Left ventricle myocardium inferior (tissue), 1 donor: ENCODE data around the gene GSG1L. TPM values are rescaled to one million over a fixed set of nuclear protein-coding genes. Genes with fewer than 3 reads are reported as not detected.

ENCODE experiments used
- DNase-seq: peaks from one replicate; pipeline ENCODE4 v3.0.0-alpha.2; 2020
- H3K27ac ChIP-seq: fragments of 200-600 bp; replicated peaks from 2 replicates; pipeline ENCODE4 v1.8.0; 2021
- H3K27me3 ChIP-seq: fragments of 200-600 bp; 2 replicates; pipeline ENCODE4 v1.8.0; 2021; ENCODE audit warnings: low read depth
- H3K36me3 ChIP-seq: fragments of 200-600 bp; 2 replicates; pipeline ENCODE4 v1.8.0; 2021
- H3K4me1 ChIP-seq: fragments of 200-600 bp; 2 replicates; pipeline ENCODE4 v1.8.0; 2021
- H3K4me3 ChIP-seq: fragments of 200-600 bp; 2 replicates; pipeline ENCODE4 v1.8.0; 2021; ENCODE audit warnings: mild to moderate bottlenecking, moderate library complexity
- H3K9me3 ChIP-seq: fragments of 200-600 bp; replicated peaks from 2 replicates; pipeline ENCODE4 v1.8.0; 2021
- intact Hi-C: fragments of 100-400 bp; cut with micrococcal nuclease; formaldehyde crosslinking; loops from one replicate; pipeline ENCODE4 v1.11.0; 2022
- total RNA-seq: library from RNA; stranded (reverse); fragmentation: NEBNext Ultra II Directional; extraction: Animal tissue kit (Norgen Biotek cat#: 25700); gene quantifications from one replicate; pipeline ENCODE4 v1.2.1, GENCODE V29; 2021
- TF ChIP-seq, protein P1 (sequence below): fragments of 200-600 bp; IDR thresholded peaks from 2 replicates; pipeline ENCODE4 v1.8.0; 2021; ENCODE audit warnings: antibody characterized with exemption, mild to moderate bottlenecking, borderline replicate concordance
- donor health status: DM: no; HTN: yes; CAD: no; lungs with severe emphysema.

GSG1L gene
- total RNA-seq, 1 donor from 2014 or later, result 3.4 TPM

DNA sequence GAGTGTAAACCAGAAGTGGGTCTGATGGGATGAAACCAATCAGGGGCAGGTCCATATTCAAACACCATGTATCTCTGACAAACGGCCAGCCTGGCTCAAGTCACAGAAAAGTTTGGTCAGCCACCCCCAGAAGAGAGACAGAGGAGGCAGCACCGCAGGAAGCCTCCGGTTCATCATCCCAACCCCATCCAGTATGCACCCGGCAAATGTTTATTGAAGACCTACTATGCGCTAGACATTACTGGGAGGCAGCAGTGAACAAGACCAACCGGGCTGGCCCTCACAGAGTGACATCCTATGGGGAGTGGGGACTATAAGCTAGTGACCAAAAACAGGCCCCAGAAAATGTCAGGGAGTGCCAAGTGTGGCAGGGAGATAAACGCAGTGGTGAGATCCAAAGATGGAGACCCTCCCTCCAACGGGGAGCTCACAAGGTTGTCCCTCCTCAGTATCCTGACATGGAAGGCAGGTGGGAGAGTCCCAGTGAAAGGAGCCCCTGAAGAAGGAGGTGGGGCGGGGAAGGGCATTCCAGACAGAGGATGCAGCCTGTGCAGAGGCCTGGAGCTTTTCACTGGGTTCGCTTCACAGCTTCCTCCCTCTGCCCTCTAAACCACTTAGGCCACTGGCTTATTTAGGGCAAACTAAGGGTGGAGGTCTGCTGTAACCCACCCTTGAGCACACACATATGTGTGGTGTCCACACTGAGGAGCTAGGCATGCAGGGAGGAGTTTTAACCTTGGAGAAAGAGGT, 2.0 kb downstream of the GSG1L start:
- DNase-seq, result no peak
- Histone ChIP-seq H3K4me1 (peaks cover 6% of the 10 kb centered on the region), H3K4me3 (no peak overlapping the region), H3K27ac (no peak overlapping the region), H3K27me3 (peaks cover 88% of the 10 kb centered on the region), H3K36me3 (no peaks in the 10 kb centered on the region), H3K9me3 (no peaks in the 10 kb centered on the region)
- intact Hi-C loops, result no loop called here
- TF ChIP-seq, protein P1, sequence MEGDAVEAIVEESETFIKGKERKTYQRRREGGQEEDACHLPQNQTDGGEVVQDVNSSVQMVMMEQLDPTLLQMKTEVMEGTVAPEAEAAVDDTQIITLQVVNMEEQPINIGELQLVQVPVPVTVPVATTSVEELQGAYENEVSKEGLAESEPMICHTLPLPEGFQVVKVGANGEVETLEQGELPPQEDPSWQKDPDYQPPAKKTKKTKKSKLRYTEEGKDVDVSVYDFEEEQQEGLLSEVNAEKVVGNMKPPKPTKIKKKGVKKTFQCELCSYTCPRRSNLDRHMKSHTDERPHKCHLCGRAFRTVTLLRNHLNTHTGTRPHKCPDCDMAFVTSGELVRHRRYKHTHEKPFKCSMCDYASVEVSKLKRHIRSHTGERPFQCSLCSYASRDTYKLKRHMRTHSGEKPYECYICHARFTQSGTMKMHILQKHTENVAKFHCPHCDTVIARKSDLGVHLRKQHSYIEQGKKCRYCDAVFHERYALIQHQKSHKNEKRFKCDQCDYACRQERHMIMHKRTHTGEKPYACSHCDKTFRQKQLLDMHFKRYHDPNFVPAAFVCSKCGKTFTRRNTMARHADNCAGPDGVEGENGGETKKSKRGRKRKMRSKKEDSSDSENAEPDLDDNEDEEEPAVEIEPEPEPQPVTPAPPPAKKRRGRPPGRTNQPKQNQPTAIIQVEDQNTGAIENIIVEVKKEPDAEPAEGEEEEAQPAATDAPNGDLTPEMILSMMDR, result no peak

DNA sequence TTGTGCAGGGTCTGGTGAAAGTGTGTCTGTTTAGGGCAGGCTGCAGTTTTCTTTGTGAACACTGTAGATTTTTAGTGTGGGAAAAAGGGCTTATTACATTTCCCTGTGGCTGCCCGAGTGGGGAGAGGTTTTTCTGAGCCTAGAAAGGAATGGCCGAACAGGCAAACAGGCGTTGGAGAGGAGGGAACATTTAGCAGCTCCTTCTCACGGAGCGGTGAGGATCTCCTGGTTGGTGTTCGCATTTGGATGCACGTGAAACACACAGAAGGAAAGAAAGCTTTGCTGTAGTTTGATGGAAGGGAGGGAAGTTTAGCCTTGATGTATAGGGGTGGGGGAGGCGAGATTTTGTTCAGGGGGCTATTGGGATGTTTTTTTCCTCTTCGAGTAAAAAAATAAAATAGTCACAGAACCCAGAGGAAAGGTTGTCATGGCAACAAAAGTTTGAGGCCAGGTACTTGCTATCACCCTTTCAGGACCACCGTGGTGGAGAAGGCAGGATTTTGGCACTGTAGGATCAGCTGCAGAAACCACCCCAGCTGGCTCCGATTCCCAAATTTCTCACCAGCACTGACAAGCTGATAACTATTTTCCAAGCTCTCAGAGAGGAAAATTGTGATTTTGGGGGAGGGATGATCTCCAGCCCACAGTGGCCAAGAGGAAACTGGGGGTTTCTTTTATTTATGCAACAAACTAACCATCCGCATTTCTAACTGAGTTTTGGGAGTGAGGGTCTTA, 3.5 kb downstream of the GSG1L start:
- no peaks in the 10 kb centered on the region for H3K9me3 ChIP-seq
- DNase-seq, result no peak
- no peak overlapping the region for H3K4me3 ChIP-seq
- TF ChIP-seq, protein P1, result no peak
- peaks cover 6% of the 10 kb centered on the region for H3K4me1 ChIP-seq
- no peak overlapping the region for H3K27ac ChIP-seq
- H3K27me3 ChIP-seq, result peaks cover 92% of the 10 kb centered on the region
- intact Hi-C loops, result no loop called here
- H3K36me3 ChIP-seq, result no peaks in the 10 kb centered on the region

DNA sequence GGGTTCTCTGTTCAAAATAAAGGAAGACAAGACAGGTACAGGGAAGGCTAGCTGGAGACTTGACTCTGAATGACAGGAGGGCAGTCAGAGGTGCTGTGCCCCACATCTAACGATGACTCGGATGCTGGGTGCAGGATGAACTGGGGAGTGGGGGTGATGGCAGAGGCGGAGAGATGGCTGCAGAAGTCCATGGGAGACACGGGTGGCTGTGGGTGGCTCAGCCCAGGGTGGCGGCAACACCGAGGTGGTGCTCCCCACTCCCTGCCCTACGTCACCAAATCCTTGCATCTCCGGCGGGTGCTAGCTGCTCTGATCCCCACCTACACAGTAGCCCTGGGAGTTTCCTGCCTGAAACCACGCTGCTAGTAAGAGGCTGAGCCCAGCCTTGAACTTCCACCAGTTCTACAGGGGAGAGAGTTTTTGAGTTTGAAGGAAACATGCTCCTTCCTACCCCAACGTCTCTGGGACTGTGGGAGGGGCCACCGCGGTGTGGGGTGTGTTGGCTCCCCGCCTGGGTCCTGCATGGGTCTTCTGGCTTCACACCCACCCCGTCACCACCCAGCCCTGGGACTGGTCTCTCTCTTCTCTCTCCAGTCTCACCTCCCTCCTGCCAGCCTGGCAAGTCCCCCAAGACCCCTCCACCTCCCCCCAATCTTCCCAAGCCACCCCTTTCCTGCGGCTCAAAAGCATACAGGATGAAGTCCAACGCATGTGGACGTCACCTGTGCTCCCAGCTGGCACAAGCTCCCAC, 4.5 kb downstream of the GSG1L start:
- TF ChIP-seq, protein P1, result no peak

DNA sequence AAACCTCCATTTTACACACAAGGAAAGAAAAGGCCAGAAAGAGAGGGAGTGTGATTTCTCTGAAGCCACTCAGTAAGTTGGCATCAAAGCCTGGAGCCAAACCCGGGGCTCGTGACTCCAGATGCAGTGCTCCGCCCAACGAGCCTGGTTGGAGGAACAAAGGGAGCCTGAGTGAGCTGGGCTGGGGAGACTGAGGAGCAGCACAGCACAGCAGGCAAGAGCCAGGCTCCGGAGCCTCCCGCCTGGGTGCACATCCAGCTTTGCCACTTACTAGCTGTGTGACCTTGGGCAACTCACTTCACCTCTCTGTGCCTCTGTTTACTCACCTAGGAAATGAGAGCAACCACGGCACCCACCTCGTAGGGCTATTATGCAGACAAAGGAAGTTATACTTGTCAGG, 5.6 kb downstream of the GSG1L start:
- TF ChIP-seq, protein P1, result no peak
- Histone ChIP-seq H3K4me1 (peaks cover 6% of the 10 kb centered on the region), H3K4me3 (no peak overlapping the region), H3K27ac (no peak overlapping the region), H3K27me3 (peaks cover 94% of the 10 kb centered on the region), H3K9me3 (no peaks in the 10 kb centered on the region), H3K36me3 (no peaks in the 10 kb centered on the region)
- intact Hi-C loops, result no loop called here
- no peak for DNase-seq

More for the DNA sequence above, 4.5 kb downstream of the GSG1L start:
- Histone ChIP-seq H3K4me1 (peaks cover 6% of the 10 kb centered on the region), H3K9me3 (no peaks in the 10 kb centered on the region), H3K27me3 (peaks cover 92% of the 10 kb centered on the region), H3K27ac (no peak overlapping the region), H3K4me3 (no peak overlapping the region), H3K36me3 (no peaks in the 10 kb centered on the region)
- intact Hi-C loops, result no loop called here
- no peak for DNase-seq

DNA sequence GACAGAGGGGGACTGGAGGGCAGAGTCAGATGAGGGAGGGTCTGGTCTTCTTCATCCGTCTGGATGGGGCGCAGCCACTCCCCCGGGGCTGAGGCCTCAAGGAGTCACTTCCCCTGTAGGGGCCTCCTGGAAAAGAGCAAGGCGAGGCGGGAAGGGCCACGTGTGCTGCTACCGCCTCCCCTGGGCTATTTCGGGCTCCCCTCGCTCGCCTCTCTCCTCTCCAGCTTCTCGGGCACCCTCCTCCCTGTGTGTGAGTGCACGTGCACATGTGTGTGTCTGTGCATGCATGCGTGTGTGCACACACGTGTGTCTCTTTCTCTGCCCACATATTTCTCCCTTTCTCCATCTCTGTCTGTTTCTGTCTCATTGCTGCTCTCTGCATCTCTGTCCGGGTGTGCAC, 10.1 kb downstream of the GSG1L start:
- Histone ChIP-seq H3K36me3 (no peaks in the 10 kb centered on the region), H3K27ac (no peak overlapping the region), H3K9me3 (peaks cover 14% of the 10 kb centered on the region), H3K27me3 (peaks cover 85% of the 10 kb centered on the region), H3K4me3 (no peak overlapping the region), H3K4me1 (no peaks in the 10 kb centered on the region)
- no peak for DNase-seq
- intact Hi-C loops, result no loop called here
- TF ChIP-seq, protein P1, result no peak
